ES-I3 (cell line): ENCODE measurements around the gene GLP1R.

Source experiments
- H3K36me3 ChIP-seq: 2 replicates; pipeline ENCODE4 v1.6.1; 2013; ENCODE audit warnings: mild to moderate bottlenecking, low read length, control low read depth, moderate library complexity; ENCODE audit not compliant: insufficient read depth
- H3K4me1 ChIP-seq: 2 replicates; pipeline ENCODE4 v1.6.1; 2013; ENCODE audit warnings: mild to moderate bottlenecking, control low read depth, low read length; ENCODE audit not compliant: insufficient read depth
- H3K9ac ChIP-seq: 2 replicates; pipeline ENCODE4 v1.6.1; 2013; ENCODE audit warnings: low read depth, mild to moderate bottlenecking, low read length, moderate library complexity
- H3K9me3 ChIP-seq: 2 replicates; pipeline ENCODE4 v1.6.1; 2013; ENCODE audit warnings: mild to moderate bottlenecking, low read length, moderate library complexity; ENCODE audit not compliant: control insufficient read depth, insufficient read depth

The GLP1R gene

GRCh38 chr6:39062014-39062740, 13.6 kb downstream of the GLP1R start:
- Histone ChIP-seq H3K4me1 (no peaks in the 10 kb centered on the region), H3K9ac (no peak overlapping the region), H3K36me3 (no peaks in the 10 kb centered on the region), H3K9me3 (no peaks in the 10 kb centered on the region)

GRCh38 chr6:39063526-39063925, 14.9 kb downstream of the GLP1R start:
- H3K9me3 ChIP-seq: no peaks in the 10 kb centered on the region
- no peaks in the 10 kb centered on the region for H3K4me1 ChIP-seq
- no peaks in the 10 kb centered on the region for H3K36me3 ChIP-seq
- H3K9ac ChIP-seq: no peak overlapping the region

GRCh38 chr6:39065561-39065960, 17.0 kb downstream of the GLP1R start:
- H3K36me3 ChIP-seq: no peaks in the 10 kb centered on the region
- no peaks in the 10 kb centered on the region for H3K9me3 ChIP-seq
- no peak overlapping the region for H3K9ac ChIP-seq
- H3K4me1 ChIP-seq: no peaks in the 10 kb centered on the region

- no peaks in the 10 kb centered on the region for H3K4me1 ChIP-seq
- H3K9ac ChIP-seq: no peak overlapping the region
- H3K9me3 ChIP-seq: no peaks in the 10 kb centered on the region
- H3K36me3 ChIP-seq: no peaks in the 10 kb centered on the region
Measured at GRCh38 chr6:39068391-39068790, 19.8 kb downstream of the GLP1R start.

- Histone ChIP-seq H3K36me3 (no peaks in the 10 kb centered on the region), H3K9ac (no peak overlapping the region), H3K4me1 (no peaks in the 10 kb centered on the region), H3K9me3 (no peaks in the 10 kb centered on the region)
Measured at GRCh38 chr6:39072830-39073229, 24.2 kb downstream of the GLP1R start.

- no peaks in the 10 kb centered on the region for H3K36me3 ChIP-seq
- H3K9ac ChIP-seq: no peak overlapping the region
Measured at GRCh38 chr6:39073471-39074355, 25.1 kb downstream of the GLP1R start.

GRCh38 chr6:39074486-39074885, 25.9 kb downstream of the GLP1R start:
- Histone ChIP-seq H3K9me3 (no peaks in the 10 kb centered on the region), H3K36me3 (no peaks in the 10 kb centered on the region), H3K4me1 (no peaks in the 10 kb centered on the region), H3K9ac (no peak overlapping the region)

More at GRCh38 chr6:39073471-39074355, 25.1 kb downstream of the GLP1R start:
- Histone ChIP-seq H3K9me3 (no peaks in the 10 kb centered on the region), H3K4me1 (no peaks in the 10 kb centered on the region)

- no peak overlapping the region for H3K9ac ChIP-seq
- no peaks in the 10 kb centered on the region for H3K36me3 ChIP-seq
- H3K4me1 ChIP-seq: no peaks in the 10 kb centered on the region
- H3K9me3 ChIP-seq: no peaks in the 10 kb centered on the region
Measured at GRCh38 chr6:39075010-39075686, 26.6 kb downstream of the GLP1R start.

DNA sequence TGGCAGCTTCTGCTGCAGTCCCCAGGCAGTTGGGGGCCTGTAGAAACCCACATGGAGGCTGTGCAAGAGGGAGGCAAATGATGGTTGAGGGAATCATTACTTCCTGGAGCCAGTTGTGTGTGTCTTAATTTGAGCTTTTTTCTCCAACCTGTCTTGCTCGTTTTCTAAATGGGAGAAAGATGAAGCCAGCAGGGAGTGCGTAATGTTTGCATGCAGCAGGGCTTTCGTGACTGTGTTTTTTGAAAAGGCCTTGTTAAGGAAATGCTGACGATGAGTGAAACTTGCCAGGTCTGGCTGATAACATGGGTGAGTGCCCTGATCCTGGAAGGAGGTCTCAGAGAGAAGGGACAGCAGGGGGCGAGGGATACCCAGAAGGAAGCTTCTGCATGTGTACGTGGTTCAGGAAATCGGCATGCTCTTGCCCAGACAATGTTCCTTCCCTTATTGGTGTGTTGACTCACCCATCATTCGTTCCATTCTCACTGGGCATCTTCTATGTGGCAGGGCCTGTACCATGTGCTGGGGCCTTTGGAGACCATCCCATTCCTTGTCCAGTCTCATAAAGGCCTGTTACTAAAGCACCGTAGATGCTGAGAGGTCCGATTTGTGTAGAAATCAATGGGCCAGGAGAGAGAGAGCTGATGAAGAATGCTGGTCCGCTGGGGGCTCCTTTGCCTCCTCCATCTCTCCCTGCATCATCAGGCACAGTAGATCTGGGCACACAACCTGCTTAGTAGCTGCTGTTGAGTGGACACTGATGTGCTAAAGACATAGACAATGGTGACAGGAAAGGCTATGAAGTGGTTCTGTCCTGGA, 27.4 kb downstream of the GLP1R start:
- Histone ChIP-seq H3K9me3 (no peaks in the 10 kb centered on the region), H3K4me1 (no peaks in the 10 kb centered on the region), H3K9ac (no peak overlapping the region), H3K36me3 (no peaks in the 10 kb centered on the region)

DNA sequence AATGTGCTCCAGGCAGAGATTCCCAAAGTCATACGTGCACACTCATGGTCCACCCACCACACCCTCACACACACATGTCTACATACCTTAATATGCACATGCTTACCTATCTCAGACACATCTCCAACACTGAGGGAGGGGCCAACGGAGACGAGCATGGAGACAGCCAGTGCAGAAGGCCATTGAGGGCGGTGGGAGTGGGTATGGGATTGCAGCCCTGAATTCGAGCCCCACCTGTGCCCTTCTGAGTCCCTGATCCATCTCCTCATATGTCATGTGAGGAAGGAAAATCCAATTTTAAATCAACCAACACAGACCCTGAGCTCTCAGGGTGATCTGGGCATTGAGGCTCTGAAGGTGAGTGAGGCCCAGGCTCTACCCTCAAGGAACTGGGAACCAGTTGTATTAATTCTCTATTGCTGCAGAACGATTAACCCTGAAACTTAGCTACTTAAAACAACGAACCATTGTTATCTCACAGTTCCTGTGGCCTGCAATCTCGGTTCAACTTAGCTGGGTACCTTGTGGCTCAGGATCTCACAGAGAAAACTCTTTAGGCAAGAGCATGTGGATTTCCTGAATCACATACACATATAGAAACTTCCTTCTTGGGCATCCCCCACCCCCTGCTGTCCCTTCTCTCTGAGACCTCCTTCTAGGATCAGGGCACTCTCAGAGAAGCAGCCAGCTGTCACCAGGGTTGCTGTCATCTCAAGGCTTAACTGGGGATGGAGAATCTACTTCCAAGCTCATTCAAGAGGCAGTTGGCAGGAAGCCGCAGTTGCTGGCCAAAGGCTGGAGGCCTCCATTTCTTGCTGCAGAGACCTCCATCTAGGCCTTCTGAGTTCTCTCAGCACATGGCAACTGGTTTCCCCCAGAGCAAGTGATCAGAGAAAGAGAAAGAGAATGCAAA, 28.3 kb downstream of the GLP1R start:
- Histone ChIP-seq H3K36me3 (no peaks in the 10 kb centered on the region), H3K4me1 (no peaks in the 10 kb centered on the region), H3K9me3 (no peaks in the 10 kb centered on the region), H3K9ac (no peak overlapping the region)

DNA sequence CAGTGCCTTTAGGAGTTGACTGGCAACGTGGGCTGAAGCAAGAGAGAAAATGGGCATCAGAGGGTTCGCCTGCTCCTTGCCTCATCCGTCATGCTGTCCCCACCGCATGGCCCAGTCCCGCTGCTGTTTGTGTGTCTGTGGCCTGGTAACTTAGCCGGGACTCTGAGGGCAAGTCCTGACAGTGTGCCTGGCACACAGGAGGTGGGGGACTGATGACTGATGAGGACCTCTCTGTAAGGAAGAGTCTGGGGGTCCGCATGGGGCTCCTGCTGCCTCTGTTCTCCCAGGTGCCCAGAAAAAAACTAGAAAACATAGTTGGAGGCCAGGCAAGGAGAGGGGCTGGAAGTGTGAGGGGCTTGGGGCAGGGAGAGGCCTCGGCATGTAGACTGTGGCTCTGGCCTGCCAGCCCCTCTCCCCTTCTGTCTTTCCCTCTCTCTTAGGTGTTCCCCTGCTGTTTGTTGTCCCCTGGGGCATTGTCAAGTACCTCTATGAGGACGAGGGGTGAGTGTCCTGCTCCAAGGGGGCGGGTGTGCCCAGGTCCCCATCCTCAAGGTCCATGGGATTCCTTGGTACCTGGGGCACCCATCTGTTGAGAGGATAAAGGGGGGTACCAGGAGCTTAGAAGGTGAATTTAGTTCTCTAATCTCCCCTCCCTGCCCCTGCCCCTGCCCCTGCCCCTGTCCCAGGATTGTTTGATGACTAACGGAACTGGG, 29.5 kb downstream of the GLP1R start:
- Histone ChIP-seq H3K9me3 (no peaks in the 10 kb centered on the region), H3K4me1 (0 out of 2 replicates have a peak, but pooled peaks cover 3% of the 10 kb centered on the region), H3K36me3 (no peaks in the 10 kb centered on the region), H3K9ac (no peak overlapping the region)

GRCh38 chr6:39078695-39079094, 30.1 kb downstream of the GLP1R start:
- no peaks in the 10 kb centered on the region for H3K9me3 ChIP-seq
- H3K36me3 ChIP-seq: no peaks in the 10 kb centered on the region
- H3K9ac ChIP-seq: no peak overlapping the region
- 0 out of 2 replicates have a peak, but pooled peaks cover 3% of the 10 kb centered on the region for H3K4me1 ChIP-seq
